Stimulated activated effector memory CD8-positive, alpha-beta T cell treated with anti-CD3 and anti-CD28 coated beads, Interleukin-12 subunit alpha, Interleukin-12 subunit beta, amount 100 ng/mL, for 72 hours (primary cell): Measurements from ENCODE around the gene OR2A2.

Source experiments
- ATAC-seq: fragments of 150-1000 bp; cut with Tn5 transposase; 2 replicates; pipeline ENCODE4 v1.10.0; 2021
- DNase-seq, 2 donors: peaks; one replicate each; pipeline ENCODE4 v3.0.0; 2021 to 2022; ENCODE audit warnings: low spot score in 2 of 2
- H3K27ac Mint-ChIP-seq: one replicate; pipeline ENCODE4 v1.8.0; 2022; ENCODE audit warnings: mild to moderate bottlenecking, mixed read lengths
- H3K36me3 Mint-ChIP-seq: one replicate; pipeline ENCODE4 v1.8.0; 2022; ENCODE audit warnings: mild to moderate bottlenecking, mixed read lengths
- H3K4me1 Mint-ChIP-seq: one replicate; pipeline ENCODE4 v1.8.0; 2022; ENCODE audit warnings: mixed read lengths
- H3K4me3 Mint-ChIP-seq: one replicate; pipeline ENCODE4 v1.8.0; 2022; ENCODE audit warnings: mild to moderate bottlenecking, mixed read lengths
- H3K9me3 Mint-ChIP-seq: one replicate; pipeline ENCODE4 v1.8.0; 2022; ENCODE audit warnings: mixed read lengths

The OR2A2 gene

GRCh38 chr7:144109283-144109682 lies at the start of gene OR2A2:
Gene OR2A2 (plus strand): TSS chr7:144109583. CDS start chr7:144109583, 0 bp downstream.
- H3K4me3 Mint-ChIP-seq = no peak within 1 kb of the TSS
- H3K4me1 Mint-ChIP-seq = no peaks in the 10 kb centered on the region
- H3K27ac Mint-ChIP-seq = no peak within 1 kb of the TSS
- no peaks in the 10 kb centered on the region for H3K36me3 Mint-ChIP-seq
- no peak for DNase-seq
- no peaks in the 10 kb centered on the region for H3K9me3 Mint-ChIP-seq
- ATAC-seq = no peak

GRCh38 chr7:144063710-144064109 lies 45.7 kb upstream of the OR2A2 start:
- no peak overlapping the region for H3K4me3 Mint-ChIP-seq
- no peaks in the 10 kb centered on the region for H3K36me3 Mint-ChIP-seq
- ATAC-seq (no peak), DNase-seq (no peak)
- peaks cover 8% of the 10 kb centered on the region for H3K9me3 Mint-ChIP-seq
- H3K27ac Mint-ChIP-seq = no peak overlapping the region
- H3K4me1 Mint-ChIP-seq = no peaks in the 10 kb centered on the region

GRCh38 chr7:144069511-144069910 lies 39.9 kb upstream of the OR2A2 start, which contains the start of gene OR2A25:
Gene OR2A25 (plus strand): TSS chr7:144069811. CDS start chr7:144074220, 4,409 bp downstream.
- Mint-ChIP-seq H3K4me3 (no peak within 1 kb of the TSS), H3K36me3 (no peaks in the 10 kb centered on the region), H3K4me1 (no peaks in the 10 kb centered on the region), H3K9me3 (no peaks in the 10 kb centered on the region), H3K27ac (no peak within 1 kb of the TSS)
- DNase-seq (no peak), ATAC-seq (no peak)

GRCh38 chr7:144069953-144070352 lies 39.4 kb upstream of the OR2A2 start:
- no peaks in the 10 kb centered on the region for H3K9me3 Mint-ChIP-seq
- no peak overlapping the region for H3K4me3 Mint-ChIP-seq
- DNase-seq = no peak
- no peak for ATAC-seq
- no peaks in the 10 kb centered on the region for H3K4me1 Mint-ChIP-seq
- no peaks in the 10 kb centered on the region for H3K36me3 Mint-ChIP-seq
- H3K27ac Mint-ChIP-seq = no peak overlapping the region

GRCh38 chr7:144074374-144074773 lies 35.0 kb upstream of the OR2A2 start:
- DNase-seq (no peak), ATAC-seq (no peak)
- H3K27ac Mint-ChIP-seq = no peak overlapping the region
- H3K4me1 Mint-ChIP-seq = no peaks in the 10 kb centered on the region
- no peaks in the 10 kb centered on the region for H3K9me3 Mint-ChIP-seq
- no peaks in the 10 kb centered on the region for H3K36me3 Mint-ChIP-seq
- H3K4me3 Mint-ChIP-seq = no peak overlapping the region

GRCh38 chr7:144085978-144086377 lies 23.4 kb upstream of the OR2A2 start, which contains the start of gene OR2A12:
Gene OR2A12 (plus strand): TSS chr7:144086278. CDS start chr7:144095108, 8,830 bp downstream.
- ATAC-seq (no peak), DNase-seq (no peak)
- no peak within 1 kb of the TSS for H3K4me3 Mint-ChIP-seq
- no peaks in the 10 kb centered on the region for H3K4me1 Mint-ChIP-seq
- H3K9me3 Mint-ChIP-seq = peaks cover 4% of the 10 kb centered on the region
- H3K27ac Mint-ChIP-seq = no peak within 1 kb of the TSS
- H3K36me3 Mint-ChIP-seq = no peaks in the 10 kb centered on the region

GRCh38 chr7:144086730-144087129 lies 22.7 kb upstream of the OR2A2 start:
- H3K4me3 Mint-ChIP-seq = no peak overlapping the region
- DNase-seq (no peak), ATAC-seq (no peak)
- H3K9me3 Mint-ChIP-seq = peaks cover 4% of the 10 kb centered on the region
- H3K4me1 Mint-ChIP-seq = no peaks in the 10 kb centered on the region
- H3K27ac Mint-ChIP-seq = no peak overlapping the region
- no peaks in the 10 kb centered on the region for H3K36me3 Mint-ChIP-seq

- H3K9me3 Mint-ChIP-seq = peaks cover 4% of the 10 kb centered on the region
- DNase-seq = no peak
- ATAC-seq = no peak
- H3K4me3 Mint-ChIP-seq = no peak overlapping the region
- H3K27ac Mint-ChIP-seq = no peak overlapping the region
- H3K36me3 Mint-ChIP-seq = no peaks in the 10 kb centered on the region
- H3K4me1 Mint-ChIP-seq = no peaks in the 10 kb centered on the region
Measured at GRCh38 chr7:144087230-144087629, 22.2 kb upstream of the OR2A2 start.

- Mint-ChIP-seq H3K4me3 (no peak overlapping the region), H3K27ac (no peak overlapping the region)
Measured at GRCh38 chr7:144090667-144091066, 18.7 kb upstream of the OR2A2 start.

GRCh38 chr7:144098776-144099175 lies 10.6 kb upstream of the OR2A2 start:
- Mint-ChIP-seq H3K36me3 (no peaks in the 10 kb centered on the region), H3K9me3 (no peaks in the 10 kb centered on the region), H3K4me3 (no peak overlapping the region), H3K27ac (no peak overlapping the region), H3K4me1 (no peaks in the 10 kb centered on the region)
- ATAC-seq (no peak), DNase-seq (no peak)

More at GRCh38 chr7:144090667-144091066, 18.7 kb upstream of the OR2A2 start:
- Mint-ChIP-seq H3K4me1 (no peaks in the 10 kb centered on the region), H3K9me3 (peaks cover 4% of the 10 kb centered on the region), H3K36me3 (no peaks in the 10 kb centered on the region)
- ATAC-seq (no peak), DNase-seq (no peak)

- H3K4me1 Mint-ChIP-seq = no peaks in the 10 kb centered on the region
- H3K9me3 Mint-ChIP-seq = no peaks in the 10 kb centered on the region
- H3K36me3 Mint-ChIP-seq = no peaks in the 10 kb centered on the region
- no peak overlapping the region for H3K27ac Mint-ChIP-seq
- ATAC-seq (no peak), DNase-seq (no peak)
- H3K4me3 Mint-ChIP-seq = no peak overlapping the region
Measured at GRCh38 chr7:144100607-144101006, 8.8 kb upstream of the OR2A2 start.

GRCh38 chr7:144102041-144102440 lies 7.3 kb upstream of the OR2A2 start:
- Mint-ChIP-seq H3K36me3 (no peaks in the 10 kb centered on the region), H3K4me1 (no peaks in the 10 kb centered on the region), H3K9me3 (no peaks in the 10 kb centered on the region), H3K27ac (no peak overlapping the region), H3K4me3 (no peak overlapping the region)
- ATAC-seq (no peak), DNase-seq (no peak)

GRCh38 chr7:144105211-144105610 lies 4.2 kb upstream of the OR2A2 start:
- ATAC-seq = no peak

GRCh38 chr7:144110272-144110671 lies 889 bp downstream of the OR2A2 start:
- ATAC-seq = no peak
- Mint-ChIP-seq H3K4me3 (no peak overlapping the region), H3K9me3 (no peaks in the 10 kb centered on the region), H3K36me3 (no peaks in the 10 kb centered on the region), H3K4me1 (no peaks in the 10 kb centered on the region), H3K27ac (no peak overlapping the region)
- no peak for DNase-seq

More at GRCh38 chr7:144105211-144105610, 4.2 kb upstream of the OR2A2 start:
- Mint-ChIP-seq H3K4me1 (no peaks in the 10 kb centered on the region), H3K36me3 (no peaks in the 10 kb centered on the region), H3K9me3 (no peaks in the 10 kb centered on the region), H3K4me3 (no peak overlapping the region), H3K27ac (no peak overlapping the region)
- DNase-seq = no peak

GRCh38 chr7:144113651-144114050 lies 4.3 kb downstream of the OR2A2 start:
- H3K27ac Mint-ChIP-seq = no peak overlapping the region
- DNase-seq (no peak), ATAC-seq (no peak)
- H3K4me1 Mint-ChIP-seq = no peaks in the 10 kb centered on the region
- no peaks in the 10 kb centered on the region for H3K9me3 Mint-ChIP-seq
- no peaks in the 10 kb centered on the region for H3K36me3 Mint-ChIP-seq
- H3K4me3 Mint-ChIP-seq = no peak overlapping the region

GRCh38 chr7:144118341-144118740 lies 9.0 kb downstream of the OR2A2 start:
- Mint-ChIP-seq H3K4me3 (no peak overlapping the region), H3K27ac (no peak overlapping the region)
- DNase-seq = no peak

GRCh38 chr7:144122876-144123275 lies 13.5 kb downstream of the OR2A2 start, which contains the start of gene OR2A14:
Gene OR2A14 (plus strand): TSS chr7:144123176. CDS start chr7:144129113, 5,937 bp downstream.
- Mint-ChIP-seq H3K4me3 (no peak within 1 kb of the TSS), H3K27ac (no peak within 1 kb of the TSS), H3K36me3 (no peaks in the 10 kb centered on the region), H3K9me3 (no peaks in the 10 kb centered on the region), H3K4me1 (peaks cover 3% of the 10 kb centered on the region)
- ATAC-seq = no peak
- no peak for DNase-seq

More at GRCh38 chr7:144118341-144118740, 9.0 kb downstream of the OR2A2 start:
- H3K4me1 Mint-ChIP-seq = no peaks in the 10 kb centered on the region
- no peak for ATAC-seq
- H3K36me3 Mint-ChIP-seq = no peaks in the 10 kb centered on the region
- no peaks in the 10 kb centered on the region for H3K9me3 Mint-ChIP-seq
